ENCODE measurements around the gene IL1R2.

GRCh38 chr2:101981066-101981465 is 10.7 kb upstream of the IL1R2 start:
- TF ChIP-seq POLR2AphosphoS5 (IDR thresholded peaks at IDR 0.05; ENCODE audit: low read depth, low read length): no peak
- TF ChIP-seq SPI1 (IDR thresholded peaks at IDR 0.05; ENCODE audit: low read depth, low read length): no peak
- no peak for TF ChIP-seq POU2F2 (IDR thresholded peaks at IDR 0.05; ENCODE audit: low read depth, low read length)
- TF ChIP-seq POLR2A (IDR thresholded peaks at IDR 0.05; ENCODE audit: low read depth, low read length): no peak
- TF ChIP-seq PAX5 (IDR thresholded peaks at IDR 0.05; ENCODE audit: insufficient read depth, low read length, severe bottlenecking): no peak
